GM06990 (cell line): Measurements from ENCODE around the gene MEIKIN.

ENCODE experiments used
- DNase-seq: peaks from one replicate; pipeline ENCODE4 v3.0.0-alpha.2; 2011; ENCODE audit not compliant: insufficient read length; ENCODE audit errors: extremely low read depth
- H3K27me3 ChIP-seq: replicated peaks from 2 replicates; pipeline ENCODE4 v1.6.0; 2011; ENCODE audit warnings: low read length; ENCODE audit not compliant: control insufficient read depth, insufficient read depth
- H3K36me3 ChIP-seq: 2 replicates; pipeline ENCODE4 v1.5.1; 2011; ENCODE audit warnings: low read length; ENCODE audit not compliant: control insufficient read depth, insufficient read depth
- H3K4me3 ChIP-seq: replicated peaks from 2 replicates; pipeline ENCODE4 v1.5.1; 2011; ENCODE audit warnings: low read depth, mild to moderate bottlenecking, control low read depth, low read length
- CTCF ChIP-seq: IDR thresholded peaks from 2 replicates; pipeline ENCODE4 v1.5.1; 2011; ENCODE audit warnings: low read length, control low read depth, mild to moderate bottlenecking, inconsistent platforms; ENCODE audit not compliant: insufficient read depth, poor library complexity, severe bottlenecking

The MEIKIN gene

GRCh38 chr5:131944702-131945550, 537 bp downstream of the MEIKIN start:
- Histone ChIP-seq H3K27me3 (no peaks in the 10 kb centered on the region), H3K4me3 (no peak overlapping the region), H3K36me3 (no peaks in the 10 kb centered on the region)
- no peak for TF ChIP-seq CTCF
- DNase-seq: no peak

- TF ChIP-seq CTCF: no peak
- Histone ChIP-seq H3K4me3 (no peak overlapping the region), H3K36me3 (no peaks in the 10 kb centered on the region), H3K27me3 (no peaks in the 10 kb centered on the region)
- no peak for DNase-seq
These were observed 1.5 kb downstream of the MEIKIN start for GRCh38 chr5:131943916-131944315.

DNA sequence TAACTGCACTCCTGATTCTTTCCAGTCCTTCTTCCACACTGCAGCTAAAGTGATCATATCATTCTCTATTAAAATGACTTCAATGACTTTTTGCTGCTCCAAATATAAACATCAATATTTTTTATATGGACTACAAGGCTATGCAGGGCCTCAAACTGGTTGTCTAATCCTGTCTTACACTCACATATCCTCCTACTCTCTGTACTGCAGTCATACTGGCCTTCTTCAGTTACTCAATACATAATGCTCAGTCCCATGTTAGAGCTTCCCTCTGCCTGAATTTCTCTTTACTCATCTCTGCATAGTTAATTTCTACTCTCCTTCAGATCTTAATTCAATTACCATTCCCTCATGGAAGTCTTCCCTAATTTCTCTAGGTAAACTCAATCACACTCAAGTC, 3.4 kb downstream of the MEIKIN start:
- Histone ChIP-seq H3K27me3 (no peaks in the 10 kb centered on the region), H3K36me3 (no peaks in the 10 kb centered on the region), H3K4me3 (no peak overlapping the region)
- no peak for TF ChIP-seq CTCF
- DNase-seq: no peak

DNA sequence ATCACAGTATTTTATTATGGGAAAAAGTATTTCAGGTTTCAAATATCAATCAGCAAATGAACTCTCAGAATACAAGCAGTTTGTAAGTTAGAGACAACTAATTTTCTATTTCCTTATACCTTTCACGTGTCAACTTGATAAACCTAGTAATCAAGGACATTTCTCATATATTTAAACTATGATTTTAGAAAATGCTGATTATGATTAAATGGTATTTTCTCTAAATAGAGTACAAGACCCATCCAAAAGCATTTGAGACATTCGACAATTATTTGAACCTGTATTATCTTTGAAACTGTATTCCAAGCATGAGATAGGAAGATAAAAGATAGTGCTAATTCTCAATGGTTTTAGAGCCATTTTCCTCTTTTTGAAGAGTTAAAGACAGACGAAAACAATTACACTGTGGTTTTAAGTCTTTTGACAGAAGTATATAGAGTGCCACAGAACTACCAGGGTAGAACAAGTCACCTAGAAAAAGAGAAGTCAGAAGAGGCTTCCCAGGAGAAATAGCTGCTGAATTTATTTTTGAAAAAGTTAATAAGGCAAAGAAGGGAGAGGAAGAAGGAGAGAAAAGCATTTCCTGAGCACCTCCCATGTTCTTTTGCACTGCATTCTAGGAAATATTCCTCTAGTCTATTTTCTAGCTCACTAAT, 5.6 kb downstream of the MEIKIN start:
- no peak for DNase-seq
- Histone ChIP-seq H3K36me3 (no peaks in the 10 kb centered on the region), H3K27me3 (no peaks in the 10 kb centered on the region), H3K4me3 (no peak overlapping the region)
- no peak for TF ChIP-seq CTCF

- Histone ChIP-seq H3K4me3 (no peak overlapping the region), H3K27me3 (no peaks in the 10 kb centered on the region), H3K36me3 (no peaks in the 10 kb centered on the region)
- TF ChIP-seq CTCF: no peak
- DNase-seq: no peak
These were observed 13.2 kb downstream of the MEIKIN start for GRCh38 chr5:131932235-131932634.
